HG02588 (cell line): ENCODE data around the gene C15orf61.

Experiments
- ATAC-seq: cut with Tn5 transposase; IDR thresholded peaks from one replicate; pipeline ENCODE4 v1.9.1; 2021; ENCODE audit warnings: mild to moderate bottlenecking, moderate library complexity; ENCODE audit not compliant: unreplicated experiment

C15orf61 gene

GRCh38 chr15:67548862-67549651 is 28.1 kb downstream of the C15orf61 start:
- ATAC-seq: no peak

DNA sequence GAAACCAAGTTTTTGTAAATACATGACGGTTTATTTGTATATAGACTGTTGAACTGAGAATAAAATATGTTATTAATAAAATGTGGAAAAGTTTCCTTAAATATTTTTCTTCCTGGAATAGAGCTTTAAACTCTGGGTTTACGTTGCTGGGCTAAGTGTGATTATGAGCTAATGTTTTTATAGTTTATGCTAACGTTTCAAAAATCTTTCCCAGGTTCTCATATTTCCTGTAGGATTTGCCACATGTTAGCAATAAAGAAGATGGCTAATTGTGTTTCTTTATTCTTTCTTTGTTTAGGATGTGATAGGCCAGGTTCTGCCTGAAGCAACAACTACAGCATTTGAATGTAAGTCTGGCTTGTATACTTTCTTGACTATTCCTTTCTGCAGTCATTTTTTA is 28.8 kb downstream of the C15orf61 start:
- no peak for ATAC-seq

DNA sequence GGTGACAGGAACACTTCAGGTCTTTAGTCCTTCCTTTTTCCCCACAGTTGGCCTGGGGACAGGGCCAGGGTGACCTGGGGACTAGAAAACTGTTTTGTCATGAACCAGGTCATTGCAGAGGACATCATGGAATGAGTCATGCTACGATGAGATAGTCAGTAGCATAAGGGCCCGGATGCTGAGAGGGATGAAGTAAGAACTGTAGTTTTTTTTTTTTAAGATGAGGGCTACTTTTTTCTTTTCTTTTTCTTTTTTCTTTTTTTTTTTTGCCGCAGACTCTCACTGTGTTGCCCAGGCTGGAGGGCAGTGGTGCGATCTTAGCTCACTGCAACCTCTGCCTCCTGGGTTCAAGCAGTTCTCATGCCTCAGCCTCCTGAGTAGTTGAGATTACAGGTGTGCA is 29.6 kb downstream of the C15orf61 start:
- no peak for ATAC-seq

GRCh38 chr15:67551207-67551743 is 30.3 kb downstream of the C15orf61 start:
- no peak for ATAC-seq

DNA sequence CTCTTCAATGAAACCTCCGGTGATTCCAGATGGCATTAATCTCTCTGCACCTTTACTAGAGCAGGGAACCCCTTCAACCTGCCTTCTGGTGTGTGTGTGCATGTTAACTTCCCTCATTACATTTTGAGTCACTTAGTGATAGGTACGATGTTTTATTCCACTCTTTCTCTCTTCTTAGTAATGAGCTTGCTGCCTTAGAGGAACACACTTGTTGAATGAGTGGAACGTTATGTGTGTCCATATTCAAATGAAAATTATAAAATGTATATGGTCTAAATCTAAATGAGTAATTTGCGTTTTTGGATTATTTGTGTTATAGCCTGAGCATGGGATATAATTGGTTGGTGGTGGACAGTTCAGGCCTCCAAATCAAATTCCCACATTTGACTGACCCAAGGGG is 33.6 kb downstream of the C15orf61 start:
- no peak for ATAC-seq

GRCh38 chr15:67556976-67557570 is 36.1 kb downstream of the C15orf61 start:
- ATAC-seq: no peak

GRCh38 chr15:67558502-67558901 is 37.6 kb downstream of the C15orf61 start:
- no peak for ATAC-seq

- no peak for ATAC-seq
Observed at GRCh38 chr15:67559158-67559557, 38.2 kb downstream of the C15orf61 start.

- ATAC-seq: no peak
Observed at GRCh38 chr15:67559576-67559975, 38.6 kb downstream of the C15orf61 start.

GRCh38 chr15:67560320-67560719 is 39.4 kb downstream of the C15orf61 start:
- ATAC-seq: no peak

DNA sequence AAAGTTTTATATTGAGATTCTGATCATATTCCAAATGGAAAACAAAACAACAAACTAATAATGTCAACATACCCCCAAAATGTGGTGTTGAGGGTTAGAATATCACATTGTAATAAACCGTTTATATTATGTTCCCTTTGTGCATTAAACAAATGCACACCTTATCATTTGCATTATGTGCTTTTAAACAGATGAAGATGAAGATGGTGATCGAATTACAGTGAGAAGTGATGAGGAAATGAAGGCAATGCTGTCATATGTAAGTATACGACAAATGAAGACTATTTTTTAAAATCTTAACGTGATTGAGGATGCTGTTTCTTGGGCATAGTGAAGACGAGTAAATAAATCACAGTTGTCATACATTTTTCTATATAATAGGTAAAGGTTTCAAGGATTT is 42.2 kb downstream of the C15orf61 start:
- ATAC-seq: no peak

DNA sequence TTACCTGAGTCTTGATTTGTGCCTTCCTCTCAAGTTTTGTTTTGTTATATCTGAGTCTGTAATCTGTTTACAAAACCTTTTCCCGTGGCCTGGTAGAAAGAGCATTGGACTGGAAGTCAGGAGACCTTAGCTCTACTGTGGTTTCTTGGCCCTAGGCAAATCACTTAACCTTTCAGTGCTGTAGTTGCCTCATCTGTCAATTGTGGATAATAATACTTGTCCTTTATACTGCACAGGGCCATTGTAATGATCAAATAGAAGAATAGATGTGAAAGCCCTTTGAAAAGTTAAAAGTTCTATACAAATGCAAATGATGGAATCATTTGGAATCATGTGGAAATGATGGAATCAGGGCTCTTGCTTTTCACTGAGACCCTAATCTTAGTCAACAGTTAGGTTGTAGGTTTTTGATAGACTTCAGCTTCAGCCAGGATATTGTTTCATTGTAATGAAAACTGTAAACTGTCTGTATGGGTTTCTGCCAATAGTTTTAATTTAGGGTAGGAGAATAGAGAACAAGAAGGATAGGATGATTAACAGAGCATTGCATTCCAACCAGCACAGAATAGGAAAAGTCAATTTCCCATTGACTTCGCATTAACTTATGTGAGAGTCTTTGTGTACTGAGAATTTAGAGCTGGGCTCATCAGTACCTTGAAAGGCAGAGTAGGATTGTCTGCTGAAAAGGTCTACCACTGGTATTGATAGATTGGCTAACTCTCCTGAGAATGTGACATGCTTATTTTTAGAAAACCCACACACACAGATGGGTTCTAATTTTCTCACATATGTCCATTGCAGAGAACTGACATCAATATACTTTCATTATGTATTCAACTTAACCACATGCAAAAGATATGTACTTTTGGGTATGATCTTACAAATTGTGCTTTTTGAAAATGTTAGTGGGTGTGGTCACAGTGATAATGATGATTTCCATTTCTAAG is 43.4 kb downstream of the C15orf61 start:
- ATAC-seq: peak; percentile 89

- peak; percentile 29 for ATAC-seq
Observed at GRCh38 chr15:67564968-67565345, 44.0 kb downstream of the C15orf61 start.

- ATAC-seq: no peak
Observed at GRCh38 chr15:67569668-67570067, 48.7 kb downstream of the C15orf61 start.

DNA sequence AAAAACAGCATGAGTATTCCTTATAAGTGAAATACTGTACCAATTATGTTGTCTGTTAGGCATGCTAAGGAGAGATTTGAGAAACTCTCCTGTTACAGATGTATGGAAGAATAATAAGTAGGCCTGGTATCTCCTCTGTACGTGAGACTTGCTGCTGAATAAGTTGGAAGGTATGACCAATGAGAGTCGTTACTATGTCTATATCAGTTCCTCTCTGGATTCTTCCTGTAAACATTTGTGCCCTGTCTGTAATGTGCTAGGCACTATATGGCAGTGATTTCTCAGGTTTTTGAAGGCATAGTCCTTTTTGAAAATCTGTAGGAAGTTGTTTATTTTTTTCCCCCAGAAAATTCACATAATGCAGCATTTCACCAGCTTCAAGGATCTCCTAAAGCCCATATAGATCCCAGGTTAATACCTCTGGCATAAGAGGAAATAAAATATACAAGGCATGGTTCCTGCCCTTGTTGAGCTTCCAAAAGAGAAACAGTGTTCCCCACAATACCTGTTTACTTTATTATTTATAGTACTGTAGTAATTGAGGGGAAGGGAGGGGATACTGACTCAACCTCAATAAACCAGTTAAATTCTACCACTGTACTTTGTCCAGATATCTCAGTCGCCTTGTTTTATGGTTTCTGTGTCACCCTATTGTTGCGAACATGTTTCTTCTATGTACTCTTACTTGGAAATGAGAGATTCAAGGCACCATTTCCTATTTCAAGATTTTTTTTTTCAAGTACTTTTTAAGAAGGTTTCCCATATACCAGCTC is 50.1 kb downstream of the C15orf61 start:
- ATAC-seq: no peak

DNA sequence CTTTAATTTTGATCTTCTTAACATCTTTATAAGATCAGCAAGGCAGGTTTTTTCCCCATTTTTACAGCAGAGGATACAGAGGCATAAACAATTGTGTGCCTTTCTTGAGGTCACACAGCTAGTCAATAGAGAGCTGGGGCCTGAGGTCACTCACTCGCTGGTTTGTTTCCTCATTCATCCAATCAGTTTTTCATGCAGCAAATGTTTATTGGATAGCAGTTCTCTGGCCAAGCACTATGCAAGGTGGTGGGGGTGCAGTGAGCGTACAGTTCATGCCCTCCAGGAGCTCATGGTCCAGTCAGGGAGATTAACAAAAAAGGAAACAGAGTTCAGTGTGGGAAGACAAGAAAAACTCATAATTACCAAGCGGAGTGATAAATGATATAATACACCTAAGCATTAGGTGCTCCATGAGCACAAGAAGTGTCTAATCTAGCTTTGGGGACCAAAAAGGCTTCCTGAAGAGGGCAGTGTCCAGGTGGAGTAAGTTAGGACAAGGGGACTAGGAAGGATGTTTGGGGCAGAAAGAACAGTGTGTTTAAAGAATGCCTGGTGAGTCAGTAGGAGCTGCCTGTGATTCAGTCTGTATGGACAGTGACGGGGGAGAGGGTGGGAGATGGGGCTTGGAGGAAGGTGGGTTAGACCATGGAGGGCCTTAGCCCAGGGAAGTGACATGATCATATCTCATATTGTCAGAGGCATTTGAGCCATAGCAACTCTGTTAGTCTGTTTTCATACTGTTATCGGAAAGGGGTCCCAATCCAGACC is 50.9 kb downstream of the C15orf61 start:
- no peak for ATAC-seq

DNA sequence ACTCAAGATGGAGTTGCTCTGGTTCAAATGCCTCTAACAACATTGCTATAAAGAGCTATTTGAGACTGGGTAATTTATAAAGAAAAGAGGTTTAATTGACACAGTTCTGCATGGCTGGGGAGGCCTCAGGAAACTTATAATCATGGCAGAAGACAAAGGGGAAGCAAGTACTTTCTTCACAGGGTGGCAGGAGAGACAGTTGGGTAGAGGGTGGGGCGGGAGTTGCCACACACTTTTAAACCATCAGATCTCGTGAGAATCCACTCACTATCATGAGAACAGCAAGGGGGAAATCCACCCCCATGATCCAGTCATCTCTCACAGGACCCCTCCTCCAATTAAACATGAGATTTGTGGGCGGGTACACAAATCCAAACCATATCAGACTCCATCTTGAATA is 52.3 kb downstream of the C15orf61 start:
- ATAC-seq: no peak

DNA sequence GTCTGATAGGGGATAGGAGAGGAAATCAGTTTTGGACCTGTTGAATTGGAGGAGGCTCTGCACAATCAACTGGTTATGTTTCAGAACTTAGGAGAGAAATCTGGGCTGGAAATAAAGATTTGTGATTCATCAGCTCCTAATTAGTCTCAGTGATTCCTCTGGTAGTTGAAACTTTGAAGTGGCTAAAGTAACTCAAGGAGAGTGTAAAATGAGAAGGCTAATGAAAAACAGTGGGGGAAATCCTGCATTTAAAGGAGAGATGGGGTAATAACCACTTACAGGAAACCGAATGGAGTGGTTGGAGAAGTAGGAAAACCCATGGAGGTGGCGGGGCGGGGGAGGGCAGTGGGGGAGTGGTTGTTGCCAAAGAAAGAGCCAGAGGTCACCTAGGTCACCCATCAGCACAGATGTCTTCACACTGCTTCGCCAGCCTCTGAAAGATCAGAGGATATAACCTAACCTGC is 54.1 kb downstream of the C15orf61 start:
- ATAC-seq: no peak

DNA sequence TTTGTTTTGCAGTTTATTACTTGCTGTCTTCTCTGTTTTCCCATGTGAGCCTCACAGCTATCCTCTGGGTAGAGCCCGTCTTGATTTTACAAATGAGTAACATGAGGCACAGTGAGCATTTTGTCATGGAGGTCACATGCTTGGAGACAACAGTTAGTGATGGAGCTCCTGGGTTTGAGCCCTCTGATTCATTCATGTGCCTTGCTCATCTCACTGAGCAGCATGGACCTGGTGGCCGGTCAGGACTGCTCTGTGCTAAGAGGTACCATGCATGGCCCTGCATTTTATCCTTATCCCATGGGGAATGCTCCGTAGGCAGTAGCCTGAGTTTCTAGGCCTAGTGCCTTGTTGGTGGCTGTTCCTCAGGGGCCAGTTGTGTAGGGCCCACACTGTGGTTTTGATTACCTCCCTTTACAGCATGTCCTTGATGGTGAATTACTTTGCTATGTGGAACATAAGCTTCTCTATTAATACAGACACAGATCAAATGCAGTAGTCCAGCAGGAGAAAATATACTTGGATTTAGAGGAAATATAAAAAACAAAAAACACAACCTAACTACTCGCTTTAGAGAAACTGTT is 57.2 kb downstream of the C15orf61 start:
- ATAC-seq: no peak
